Motor neuron (in vitro differentiated cells): ENCODE results near the gene MSRB1. TPM values are rescaled to one million over a fixed set of nuclear protein-coding genes. Genes with fewer than 3 reads are reported as not detected.
"Not testable (repeated sequence)": the region's sequence is repeated elsewhere in the genome, so short reads cannot be mapped to it uniquely, and the experiment has no call there.

Experiments
- ATAC-seq, 8 experiments: fragments of 200-7000 bp; cut with Tn5 transposase; replicated peaks in 6 of 8; 2 replicates each; pipeline ENCODE4 v1.8.0; 2021; ENCODE audit warnings: mild to moderate bottlenecking in 8 of 8, moderate library complexity in 8 of 8
- H3K27ac ChIP-seq, 2 donors: fragments of 250-450 bp; sonication (Bioruptor Pico); 2 replicates each; pipeline ENCODE4 v1.9.0; 2021; ENCODE audit warnings: antibody characterized with exemption in 2 of 2, mild to moderate bottlenecking in 2 of 2, moderate library complexity in 1 of 2
- H3K4me1 ChIP-seq, 2 donors: fragments of 250-450 bp; sonication (Bioruptor Pico); replicated peaks in 1 of 2; 2 replicates each; pipeline ENCODE4 v1.6.1; 2021; ENCODE audit warnings: antibody characterized with exemption in 2 of 2, mild to moderate bottlenecking in 2 of 2, moderate library complexity in 1 of 2
- H3K4me3 ChIP-seq, 5 donors: fragments of 250-450 bp; sonication (Bioruptor Pico); 2 replicates each; pipeline ENCODE4 v1.9.0; 2021; ENCODE audit warnings: antibody characterized with exemption in 5 of 5, mild to moderate bottlenecking in 5 of 5, moderate library complexity in 4 of 5
- WGBS, 10 experiments: fragments of 450-650 bp; shearing (Covaris generic); methylation state at CpG; one replicate each; pipeline ENCODE4 v1.0.0; 2022; 5-methylcytosine and 5-hydroxymethylcytosine counted together
- in situ Hi-C, 9 experiments: fragments of 400-800 bp; cut with MboI; loops; one replicate each; pipeline ENCODE4 v1.15.0; 2021; ENCODE audit warnings: low sequenced_read_pairs in 9 of 9, low pct_unique_long_range_greater_than_20kb in 2 of 9; ENCODE audit not compliant: unreplicated experiment in 9 of 9
- total RNA-seq, 8 experiments: library from RNA; unstranded; fragments of 300-600 nt; gene quantifications; 2 replicates each; pipeline versions ENCODE4 v1.2.3 to v1.2.4, GENCODE V29; 2022

Gene MSRB1
- total RNA-seq, 8 experiments from 2014 or later, result 2.8 to 18.1 (median 6.3) TPM

- WGBS, 10 experiments, result 57 to 100% (median 80%) methylated on average over 1 of the region's 11 CpGs; no CpG with 5 or more reads in 7 of the 10 experiments
- no peak overlapping the region for H3K27ac ChIP-seq
- no peaks in the 10 kb centered on the region for H3K4me1 ChIP-seq
- no peak for ATAC-seq
- H3K4me3 ChIP-seq, result no peak overlapping the region
- in situ Hi-C loops, result no loop called here
Observed at GRCh38 chr16:1949507-1949906, 6.5 kb upstream of the MSRB1 start.

- in situ Hi-C loops, result no loop called here
- 60 to 100% (median 75%) methylated on average over 1 to 3 of the region's 9 CpGs; no CpG with 5 or more reads in 5 of the 10 experiments for WGBS, 10 experiments
- no peak for ATAC-seq
Observed at GRCh38 chr16:1947369-1947670, 4.3 kb upstream of the MSRB1 start.

GRCh38 chr16:1946495-1947368 is 3.7 kb upstream of the MSRB1 start:
- ATAC-seq, result no peak
- 70 to 96% methylated on average over 2 to 5 of the region's 38 CpGs; no CpG with 5 or more reads in 8 of the 10 experiments for WGBS, 10 experiments
- Histone ChIP-seq H3K27ac (no peak overlapping the region), H3K4me3 (no peak overlapping the region), H3K4me1 (peaks cover 7 to 10% of the 10 kb centered on the region in 2 donors)
- in situ Hi-C loops, result no loop called here

More at GRCh38 chr16:1947369-1947670, 4.3 kb upstream of the MSRB1 start:
- Histone ChIP-seq H3K4me1 (peaks cover 2 to 8% of the 10 kb centered on the region in 2 donors), H3K27ac (no peak overlapping the region), H3K4me3 (no peak overlapping the region)

- no peak overlapping the region for H3K4me3 ChIP-seq
- no peak for ATAC-seq
- in situ Hi-C loops, result no loop called here
- peaks cover 10% of the 10 kb centered on the region in 2 donors for H3K4me1 ChIP-seq
- no peak overlapping the region for H3K27ac ChIP-seq
- 67 to 100% (median 93%) methylated on average over 1 to 9 of the region's 19 CpGs; no CpG with 5 or more reads in 7 of the 10 experiments for WGBS, 10 experiments
Observed at GRCh38 chr16:1945559-1946391, 2.8 kb upstream of the MSRB1 start.

- ATAC-seq, result no peak
- in situ Hi-C loops, result no loop called here
- Histone ChIP-seq H3K4me3 (no peak overlapping the region), H3K27ac (no peak overlapping the region), H3K4me1 (peaks cover 10% of the 10 kb centered on the region in 2 donors)
- WGBS, 10 experiments, result 89 to 100% (median 90%) methylated on average over 1 to 11 of the region's 21 CpGs; no CpG with 5 or more reads in 4 of the 10 experiments
Observed at GRCh38 chr16:1944612-1945199, 1.7 kb upstream of the MSRB1 start.

GRCh38 chr16:1942047-1942809 is 771 bp downstream of the MSRB1 start:
- Histone ChIP-seq H3K4me3 (peak overlapping the region; percentile 56 to 91 (median 72)), H3K27ac (no peak overlapping the region), H3K4me1 (peaks cover 10% of the 10 kb centered on the region in 2 donors)
- peak in 2 of 8 experiments; percentile 18 to 28 for ATAC-seq
- in situ Hi-C loops, result no loop called here
- 0 to 80% (median 0%) methylated on average over 1 of the region's 17 CpGs; no CpG with 5 or more reads in 6 of the 10 experiments for WGBS, 10 experiments

- in situ Hi-C loops, result no loop called here
- no peak for ATAC-seq
- H3K4me3 ChIP-seq, result peak overlapping the region in 2 of 5 donors; percentile 2 to 8
Observed at GRCh38 chr16:1941162-1942046, 1.6 kb downstream of the MSRB1 start.

GRCh38 chr16:1940273-1941161 is 2.5 kb downstream of the MSRB1 start:
- H3K27ac ChIP-seq, result no peak overlapping the region
- in situ Hi-C loops, result no loop called here
- no peak overlapping the region for H3K4me3 ChIP-seq
- H3K4me1 ChIP-seq, result peaks cover 10% of the 10 kb centered on the region in 2 donors
- no peak for ATAC-seq
- 67 to 100% (median 80%) methylated on average over 2 to 11 of the region's 23 CpGs; no CpG with 5 or more reads in 4 of the 10 experiments for WGBS, 10 experiments

More at GRCh38 chr16:1941162-1942046, 1.6 kb downstream of the MSRB1 start:
- no peak overlapping the region for H3K27ac ChIP-seq
- H3K4me1 ChIP-seq, result peaks cover 10% of the 10 kb centered on the region in 2 donors
- 0 to 62% (median 60%) methylated on average over 1 to 8 of the region's 30 CpGs; no CpG with 5 or more reads in 7 of the 10 experiments for WGBS, 10 experiments

- H3K4me1 ChIP-seq, result peaks cover 10% of the 10 kb centered on the region in 2 donors
- in situ Hi-C loops, H3K27ac ChIP-seq, ATAC-seq, H3K4me3 ChIP-seq: not testable (repeated sequence)
- 88 to 100% (median 99%) methylated on average over 1 to 6 of the region's 8 CpGs; no CpG with 5 or more reads in 2 of the 10 experiments for whole genome bisulfite sequencing, 10 experiments
Observed at GRCh38 chr16:1939833-1940232, 3.2 kb downstream of the MSRB1 start.

- no peak for ATAC-seq
- Histone ChIP-seq H3K27ac (no peak overlapping the region), H3K4me1 (peaks cover 9 to 10% of the 10 kb centered on the region in 2 donors), H3K4me3 (no peak overlapping the region)
- WGBS, 10 experiments, result 86 to 100% methylated on average over 1 to 5 of the region's 17 CpGs; no CpG with 5 or more reads in 8 of the 10 experiments
- in situ Hi-C loops, result no loop called here
Observed at GRCh38 chr16:1938910-1939309, 4.1 kb downstream of the MSRB1 start.

GRCh38 chr16:1938316-1938715 is 4.7 kb downstream of the MSRB1 start:
- Histone ChIP-seq H3K27ac (no peak overlapping the region), H3K4me1 (peaks cover 5 to 10% of the 10 kb centered on the region in 2 donors), H3K4me3 (no peak overlapping the region)
- in situ Hi-C loops, result no loop called here
- ATAC-seq, result no peak
- WGBS, 10 experiments, result 97 to 100% (median 100%) methylated on average over 1 to 6 of the region's 10 CpGs; no CpG with 5 or more reads in 5 of the 10 experiments
